HG03196 (cell line): ENCODE data around the gene ARHGAP15.

Experiments used
- ATAC-seq: cut with Tn5 transposase; IDR thresholded peaks from one replicate; pipeline ENCODE4 v1.9.1; 2021; ENCODE audit not compliant: unreplicated experiment

Gene ARHGAP15

DNA sequence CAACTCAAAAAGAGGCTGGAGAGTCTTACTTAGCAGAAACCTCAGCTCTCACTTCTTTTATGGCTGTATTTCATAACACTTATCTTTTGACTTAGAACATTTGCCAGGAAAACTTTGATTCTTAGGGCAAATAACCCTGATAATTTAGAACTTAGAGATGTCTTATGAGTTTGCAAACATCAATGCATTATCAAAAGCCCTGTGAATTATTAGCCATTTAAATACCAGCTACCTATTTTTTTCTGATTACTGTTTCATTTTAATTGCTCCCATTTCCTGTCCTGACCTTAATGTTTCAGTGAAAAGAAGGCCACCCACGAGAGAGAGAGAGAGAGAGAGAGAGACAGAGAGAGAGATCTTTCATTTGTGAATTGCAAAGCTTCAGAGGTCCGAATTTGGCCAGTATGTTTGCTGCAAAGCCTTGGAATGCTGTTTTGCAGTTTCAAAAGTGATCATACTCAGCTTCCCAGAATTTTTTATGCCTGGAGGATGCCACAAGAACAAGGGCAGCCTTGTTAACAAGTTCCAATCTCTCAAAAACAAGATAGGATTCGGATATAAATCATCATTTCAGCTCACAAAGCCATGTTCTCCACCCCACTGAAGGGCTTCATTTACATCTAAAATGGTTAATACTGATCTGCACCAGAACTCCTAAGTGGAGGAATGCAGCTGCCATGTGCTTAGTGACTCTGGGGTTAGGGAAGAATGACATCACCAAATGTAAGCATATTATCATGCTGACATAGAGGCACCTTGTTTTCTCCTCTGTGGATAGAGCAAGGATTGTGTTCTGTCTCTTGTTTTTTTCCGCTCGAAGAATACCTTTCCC lies 478.2 kb downstream of the ARHGAP15 start:
- ATAC-seq = no peak

DNA sequence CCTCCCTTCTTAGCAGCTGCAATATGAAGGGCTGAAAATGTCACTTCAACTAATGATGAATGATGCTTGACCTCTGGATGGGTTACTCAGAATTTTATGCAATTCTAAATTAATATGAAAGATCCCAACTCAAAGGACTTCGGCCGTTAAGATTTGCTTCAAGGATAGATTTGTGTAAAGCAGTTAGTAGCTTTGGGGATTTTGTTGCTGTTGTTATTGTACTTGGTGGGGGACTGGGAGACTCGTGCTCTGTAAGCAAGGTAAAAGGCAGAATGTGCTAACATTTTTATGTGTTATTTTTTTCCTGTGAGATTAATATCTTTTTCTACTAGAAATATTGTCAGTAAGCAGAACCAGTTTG lies 478.8 kb downstream of the ARHGAP15 start:
- ATAC-seq = no peak

DNA sequence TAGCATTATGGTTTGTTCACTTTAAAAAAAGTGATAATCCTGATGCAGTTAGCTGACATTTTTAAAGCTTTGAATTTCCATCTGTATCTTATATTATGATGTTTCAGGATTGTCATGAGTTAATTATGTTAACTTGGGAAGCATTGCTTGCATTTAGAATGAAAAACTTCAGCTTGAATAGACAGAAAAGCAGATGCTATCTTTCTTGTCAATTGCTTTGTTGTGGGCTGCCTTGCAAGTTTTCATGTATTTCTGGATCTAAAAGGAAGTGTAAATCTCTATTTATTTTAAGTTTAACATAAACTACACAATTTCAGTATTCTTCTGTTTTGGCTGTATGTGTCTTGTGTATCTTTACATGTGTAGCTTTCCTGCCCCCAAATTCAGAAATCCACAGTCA lies 479.5 kb downstream of the ARHGAP15 start:
- ATAC-seq = no peak

DNA sequence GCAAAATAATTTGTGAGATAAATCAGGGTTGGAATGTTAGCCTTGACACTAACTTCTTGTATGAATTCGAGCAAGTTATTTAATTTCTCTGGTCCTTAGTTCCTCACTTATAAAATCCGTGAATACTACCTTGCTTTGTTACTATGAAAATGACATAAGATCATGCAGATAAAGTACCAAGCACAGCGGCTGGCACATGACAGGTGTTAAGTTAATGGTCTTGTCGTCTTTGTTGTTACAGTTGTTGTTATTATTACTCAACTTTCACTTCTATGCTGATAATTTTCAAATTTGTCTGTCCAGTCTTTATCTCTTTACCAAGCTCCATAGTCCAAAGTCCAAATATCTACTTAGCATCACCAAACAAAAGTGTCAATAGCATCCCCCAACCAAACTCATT lies 482.1 kb downstream of the ARHGAP15 start:
- ATAC-seq = no peak

DNA sequence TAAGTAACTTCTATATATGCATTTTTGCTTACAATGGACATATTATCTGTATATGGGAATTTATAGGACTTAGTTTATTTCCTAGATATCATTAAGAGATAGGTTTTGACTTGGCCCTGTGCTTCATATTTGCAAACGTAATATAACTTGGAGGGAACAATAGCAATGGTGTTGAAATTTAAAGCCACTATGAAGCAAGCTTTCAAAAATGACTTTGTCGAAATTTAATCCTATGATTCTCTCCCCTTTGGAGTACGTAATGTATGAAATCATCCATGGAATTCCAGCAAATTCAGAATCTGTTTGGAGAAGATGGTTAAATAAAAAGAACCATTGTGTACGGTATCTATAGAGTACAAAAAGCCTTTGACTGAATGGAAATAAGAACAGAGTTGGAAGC lies 486.3 kb downstream of the ARHGAP15 start:
- no peak for ATAC-seq

DNA sequence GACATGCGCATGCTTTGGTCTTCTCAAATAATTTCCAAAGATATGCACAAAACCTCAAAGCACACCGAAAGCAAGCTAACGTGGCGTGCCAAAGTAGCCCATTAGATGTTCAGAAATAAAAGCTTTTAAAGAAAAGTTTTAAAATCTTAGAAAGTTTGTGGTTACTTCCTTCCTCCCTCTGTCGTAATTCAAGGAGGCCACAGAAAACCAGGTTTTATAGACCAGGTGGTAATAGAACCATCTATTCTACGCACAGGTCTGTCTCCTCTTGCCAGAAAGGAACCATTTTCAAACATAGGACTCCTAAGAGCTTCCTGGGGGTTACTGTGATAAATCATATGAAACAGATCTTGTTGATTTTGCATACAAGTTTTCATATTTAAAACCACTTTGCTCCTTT lies 487.2 kb downstream of the ARHGAP15 start:
- ATAC-seq = no peak

DNA sequence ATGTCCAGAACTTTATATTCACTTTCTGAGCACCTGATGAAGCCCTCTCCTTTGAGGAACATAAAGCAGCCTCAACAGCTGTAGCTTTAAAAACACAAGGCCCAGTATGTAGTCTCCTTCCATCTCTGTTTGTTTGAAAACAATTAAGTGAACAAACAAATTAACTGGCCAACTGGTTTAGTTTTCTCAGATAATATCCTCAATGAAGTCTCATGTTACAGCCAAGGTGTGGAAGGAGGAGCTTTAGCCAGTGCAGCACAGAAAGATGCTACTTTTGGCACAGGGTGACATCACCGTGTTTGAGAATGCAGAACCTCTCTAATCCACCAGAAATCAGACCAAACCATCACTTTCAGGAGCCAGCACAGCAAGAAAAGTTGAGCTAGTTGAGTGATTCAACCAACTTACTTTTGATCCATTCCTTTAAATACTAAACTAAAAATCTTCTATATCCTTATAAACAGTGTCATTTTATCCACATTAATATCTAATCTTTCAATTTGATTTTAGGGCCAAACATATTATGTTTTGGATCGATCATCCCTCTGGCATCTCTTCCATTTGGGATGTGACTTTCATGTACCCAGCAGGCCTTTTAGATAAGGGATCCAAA lies 488.7 kb downstream of the ARHGAP15 start:
- no peak for ATAC-seq

DNA sequence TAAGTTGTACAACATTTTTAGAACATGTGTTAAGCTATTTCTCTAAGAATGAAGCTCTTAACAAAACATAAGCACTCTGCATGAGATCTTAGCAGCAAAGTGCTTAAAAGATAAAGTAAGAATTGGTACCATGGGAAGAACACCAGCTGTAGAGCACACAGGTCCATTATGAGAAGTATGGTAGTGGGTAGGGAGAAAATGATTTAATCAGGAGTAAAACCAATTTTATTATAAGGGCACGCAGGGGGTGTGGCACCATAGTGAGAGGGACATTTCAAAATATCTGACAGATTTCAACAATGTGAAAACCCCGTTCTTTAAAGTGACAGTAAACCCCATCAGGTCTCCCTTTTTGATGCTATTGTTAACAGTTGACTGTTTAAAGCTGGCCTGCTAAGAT lies 492.9 kb downstream of the ARHGAP15 start:
- ATAC-seq = no peak

DNA sequence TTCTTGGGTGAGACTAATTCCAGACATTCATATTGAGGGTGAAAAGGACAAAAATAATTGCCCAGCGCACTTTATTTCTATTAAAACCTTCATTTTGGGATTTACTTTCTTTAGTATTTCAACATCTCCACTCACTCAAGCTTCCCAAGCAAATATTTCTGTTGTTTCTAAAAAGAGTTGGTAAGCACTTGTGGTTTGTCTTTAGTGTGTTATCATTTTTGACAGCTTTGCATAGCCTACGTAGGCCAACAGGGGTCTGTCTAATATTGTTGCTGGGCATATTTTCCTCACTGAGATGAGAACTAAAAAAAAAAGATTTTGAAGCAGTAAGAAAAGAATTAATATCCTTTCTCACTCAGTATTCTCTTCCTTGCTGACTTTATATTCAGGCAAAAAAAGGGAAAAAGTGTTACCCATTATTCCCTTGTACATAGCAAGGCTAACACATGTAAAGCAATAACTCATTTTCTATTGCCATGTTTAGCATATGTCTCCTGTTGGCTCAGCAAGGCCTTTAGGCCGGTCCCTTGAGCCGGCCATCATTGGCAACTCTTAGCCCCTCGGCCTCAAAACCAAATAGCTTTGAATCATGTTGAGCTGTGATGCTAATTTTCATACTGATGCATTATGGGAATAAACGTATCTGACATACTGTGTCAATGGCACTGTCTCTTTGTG lies 494.2 kb downstream of the ARHGAP15 start:
- ATAC-seq = no peak

DNA sequence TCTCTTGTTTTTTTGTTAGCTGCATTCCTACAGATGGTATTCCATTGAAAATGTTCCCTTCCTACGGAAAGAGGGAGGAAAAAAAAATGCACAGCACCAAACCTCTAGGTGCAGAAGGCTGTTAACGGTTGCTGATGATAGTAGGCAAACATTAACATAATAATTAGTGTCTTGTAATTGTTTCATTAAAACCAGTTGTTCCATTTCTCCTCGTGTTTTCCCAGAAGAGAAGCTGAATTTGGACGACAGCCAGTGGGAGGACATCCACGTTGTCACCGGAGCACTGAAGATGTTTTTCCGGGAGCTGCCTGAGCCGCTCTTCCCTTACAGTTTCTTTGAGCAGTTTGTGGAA lies 494.7 kb downstream of the ARHGAP15 start:
- no peak for ATAC-seq

DNA sequence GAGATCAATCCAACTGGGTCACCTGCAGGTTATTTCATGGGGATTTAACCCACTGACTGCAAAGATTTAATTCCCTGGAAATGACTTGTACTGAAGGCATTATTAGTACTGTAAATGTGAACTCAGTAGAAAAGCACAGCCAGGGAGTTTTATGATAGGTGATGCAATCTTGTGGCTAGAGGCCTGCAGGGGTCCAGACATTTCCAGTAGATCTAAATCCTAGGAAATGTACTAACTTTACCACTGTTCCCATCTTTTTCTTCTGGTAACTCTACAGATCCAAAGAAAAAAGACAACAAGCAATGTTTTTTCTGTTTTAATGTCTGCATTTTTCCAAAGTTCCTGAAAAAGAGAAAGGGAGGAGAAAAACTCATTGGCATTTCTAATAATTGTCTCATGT lies 500.1 kb downstream of the ARHGAP15 start:
- ATAC-seq = no peak

DNA sequence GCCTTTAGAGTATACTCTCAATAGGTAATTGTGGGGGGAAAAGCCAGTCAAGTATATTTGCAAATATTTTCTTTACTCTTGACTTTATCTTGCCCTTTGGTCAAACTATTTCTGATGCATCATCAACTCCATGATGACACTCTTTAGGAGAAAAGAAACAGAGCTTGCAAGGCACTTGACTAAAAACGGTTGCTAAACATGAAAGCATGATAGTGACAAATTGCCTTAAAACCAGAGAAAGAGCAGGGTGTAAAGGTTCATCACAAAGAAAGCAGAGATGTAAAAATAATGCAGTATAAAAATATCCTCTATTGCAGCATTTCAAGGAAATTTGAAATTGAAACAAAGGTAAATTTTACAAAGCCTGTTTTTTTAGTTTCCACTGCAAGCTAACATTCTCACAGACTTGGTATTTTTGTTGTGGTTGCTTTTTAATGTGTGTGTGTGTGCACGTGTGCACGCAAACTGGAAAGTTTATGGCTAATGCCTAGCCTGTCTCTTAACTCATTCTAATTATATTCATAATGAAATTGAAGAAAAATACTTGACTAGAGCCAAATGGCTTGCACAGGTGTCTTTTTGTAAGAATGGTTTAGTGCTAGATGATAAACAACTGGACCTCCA lies 503.6 kb downstream of the ARHGAP15 start:
- ATAC-seq = no peak

DNA sequence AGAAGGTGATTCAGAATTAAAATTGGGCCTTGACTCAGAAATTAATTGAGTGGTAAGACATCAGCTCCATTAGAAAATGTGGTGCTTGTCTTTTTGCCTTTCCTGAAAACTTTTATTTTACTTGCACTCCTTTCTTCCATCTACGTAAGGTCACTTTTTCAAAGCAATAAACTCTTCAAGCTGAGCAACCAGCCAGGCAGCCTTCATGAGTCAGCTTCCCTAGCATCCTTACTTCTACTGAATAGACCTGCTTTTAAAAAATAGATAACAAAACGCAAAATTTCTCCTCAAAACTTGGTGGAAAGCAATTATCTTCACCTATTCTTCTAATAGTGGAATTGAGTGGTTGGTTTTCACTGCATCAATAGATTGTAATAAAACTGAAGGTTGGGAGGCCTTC lies 504.2 kb downstream of the ARHGAP15 start:
- ATAC-seq = no peak

DNA sequence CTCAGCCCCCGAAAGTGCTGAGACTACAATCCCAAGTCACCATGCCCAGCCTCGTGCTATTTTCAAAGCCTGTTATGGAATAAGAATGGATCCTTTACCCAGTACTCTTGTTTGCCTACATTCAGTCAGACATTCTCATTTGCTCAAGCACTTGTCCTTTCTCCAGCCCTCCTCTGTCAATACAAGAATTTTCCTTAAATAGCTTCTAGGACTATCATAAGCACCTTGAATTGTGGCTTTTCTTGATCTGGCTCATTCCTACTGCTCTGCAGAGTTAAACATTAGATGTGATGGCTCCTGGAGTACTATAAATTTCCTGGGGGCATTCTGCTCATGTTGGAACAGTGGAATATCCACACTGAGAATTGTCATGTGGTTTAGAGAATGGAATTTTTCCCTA lies 506.1 kb downstream of the ARHGAP15 start:
- ATAC-seq = no peak

DNA sequence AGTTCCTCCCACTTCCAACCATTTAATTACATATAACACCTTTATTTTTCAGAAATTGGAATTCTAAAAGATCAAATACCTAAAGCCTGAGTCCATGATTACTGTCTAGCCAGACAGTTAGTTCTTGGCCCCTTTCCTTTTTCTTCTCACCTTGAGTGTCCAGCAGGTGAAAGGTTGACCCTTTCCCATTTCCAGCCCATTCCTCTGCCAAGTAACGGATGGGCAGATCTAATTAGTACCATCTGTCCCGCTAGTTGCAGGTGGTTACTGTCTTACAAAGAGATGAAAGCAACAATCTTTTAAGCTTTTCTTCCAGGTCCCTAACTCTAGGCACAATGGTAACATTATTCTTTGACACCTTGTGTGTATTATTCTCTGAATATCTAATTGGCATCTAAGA lies 506.7 kb downstream of the ARHGAP15 start:
- ATAC-seq = no peak

DNA sequence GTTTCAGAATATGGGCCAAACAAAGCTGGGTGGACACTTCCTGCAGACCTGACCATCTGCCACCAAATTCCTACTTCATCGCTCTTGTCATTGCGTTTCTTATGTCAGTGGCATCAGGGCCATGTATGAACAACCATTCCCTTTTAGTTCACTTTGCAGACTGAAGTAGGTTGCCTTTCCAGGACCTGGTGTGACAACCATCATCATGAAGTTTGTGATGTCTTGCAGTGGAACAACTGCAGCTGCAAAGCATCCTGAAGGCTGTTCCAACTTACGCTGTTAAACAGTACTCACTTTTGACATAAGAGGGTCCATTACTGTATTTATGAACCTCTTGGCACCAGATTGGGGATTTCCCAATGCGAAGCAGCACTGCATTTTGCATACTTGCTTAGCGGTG lies 511.6 kb downstream of the ARHGAP15 start:
- ATAC-seq = no peak

DNA sequence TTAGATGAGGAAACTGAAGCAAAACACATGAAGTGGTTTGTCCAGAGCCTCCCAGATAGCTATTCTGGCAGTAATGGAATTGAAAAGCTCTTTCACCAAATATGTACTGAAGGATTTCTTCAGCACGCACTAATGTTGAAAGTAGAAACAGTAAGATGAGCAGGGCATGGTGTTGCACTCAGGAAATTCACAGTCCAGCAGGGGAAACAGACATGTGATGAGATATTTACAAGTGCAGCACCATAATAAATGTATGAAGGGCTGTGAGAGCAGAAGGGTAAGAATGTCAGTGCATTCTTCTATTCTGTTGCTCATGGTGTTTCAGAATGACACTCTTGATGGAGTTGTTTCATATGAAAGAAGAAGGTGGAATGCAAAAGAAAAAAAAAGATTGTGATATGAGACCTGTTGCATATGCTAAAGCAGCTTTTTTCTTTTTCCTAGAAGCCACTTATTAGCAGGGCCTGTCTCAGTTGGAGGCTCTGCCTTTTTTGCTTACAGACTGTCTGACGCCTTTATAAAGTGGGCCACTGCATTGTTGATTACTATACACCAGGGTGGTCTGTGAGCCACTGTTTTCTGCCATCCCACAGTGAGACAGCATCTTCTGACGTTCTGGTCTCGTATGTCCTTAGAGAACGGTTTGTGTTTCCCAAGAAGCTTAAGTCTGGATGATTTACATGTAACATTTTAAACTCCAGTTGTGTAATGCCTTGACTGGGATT lies 516.9 kb downstream of the ARHGAP15 start:
- ATAC-seq = no peak

DNA sequence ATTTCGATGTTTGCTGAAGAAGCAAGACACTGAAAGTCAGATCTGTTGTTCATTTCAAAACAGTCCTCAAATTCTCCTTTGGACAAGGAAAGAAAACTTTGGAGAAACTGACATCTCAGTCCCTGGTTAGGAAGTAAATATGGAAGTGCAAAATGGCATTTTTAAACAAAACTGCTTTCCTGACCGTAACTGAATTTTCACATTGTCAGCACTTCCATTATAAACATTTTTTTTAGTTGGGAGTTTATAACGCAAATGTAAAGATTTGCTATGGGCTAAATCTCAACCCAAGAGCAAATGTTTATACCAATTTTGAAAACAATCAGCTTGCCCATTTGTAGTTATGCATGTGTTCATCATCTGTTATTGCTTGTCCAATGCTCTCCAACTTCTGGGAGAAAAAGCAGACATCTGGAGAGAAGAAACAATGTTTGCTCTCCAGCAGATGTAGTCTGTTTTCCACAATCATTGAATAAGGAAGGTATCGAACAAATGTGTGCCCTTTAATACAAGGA lies 520.1 kb downstream of the ARHGAP15 start:
- ATAC-seq = no peak

DNA sequence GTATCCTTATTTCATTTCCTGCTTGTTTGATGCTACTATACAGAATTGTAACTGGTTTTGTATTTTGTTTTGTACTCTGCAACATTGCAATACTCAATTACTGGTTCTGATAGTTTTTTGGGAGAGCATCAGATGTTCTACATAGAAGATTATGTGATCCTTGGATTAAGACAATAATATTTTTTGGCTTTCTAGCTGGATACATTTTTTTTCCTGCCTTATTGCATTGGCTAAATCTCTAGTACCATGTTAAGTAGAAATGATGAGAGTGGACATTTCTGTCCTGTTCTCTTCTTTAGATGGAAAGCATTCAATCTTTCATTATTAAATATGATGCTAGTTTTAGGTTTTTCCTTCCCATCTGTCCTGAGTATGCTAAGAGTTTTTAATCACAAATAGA lies 523.5 kb downstream of the ARHGAP15 start:
- ATAC-seq = no peak

DNA sequence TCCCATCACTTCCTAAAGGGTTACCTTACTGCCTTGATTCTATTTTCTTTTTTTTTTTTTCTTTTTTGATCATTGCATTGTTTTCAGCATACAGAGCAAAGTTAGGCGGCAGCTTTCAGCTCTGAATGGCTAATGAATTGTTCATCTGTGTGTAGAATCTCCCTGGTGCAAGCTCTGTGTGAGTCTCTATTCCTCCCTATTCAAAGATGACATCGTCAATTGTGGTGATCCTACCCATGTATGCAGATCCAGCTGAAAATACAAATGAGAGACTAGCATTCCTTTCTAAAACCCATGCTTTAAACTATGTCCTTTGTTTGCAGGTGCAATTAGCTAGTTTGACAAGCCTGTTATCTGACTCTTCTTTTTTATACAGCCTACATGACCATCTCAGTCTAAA lies 539.0 kb downstream of the ARHGAP15 start:
- no peak for ATAC-seq

DNA sequence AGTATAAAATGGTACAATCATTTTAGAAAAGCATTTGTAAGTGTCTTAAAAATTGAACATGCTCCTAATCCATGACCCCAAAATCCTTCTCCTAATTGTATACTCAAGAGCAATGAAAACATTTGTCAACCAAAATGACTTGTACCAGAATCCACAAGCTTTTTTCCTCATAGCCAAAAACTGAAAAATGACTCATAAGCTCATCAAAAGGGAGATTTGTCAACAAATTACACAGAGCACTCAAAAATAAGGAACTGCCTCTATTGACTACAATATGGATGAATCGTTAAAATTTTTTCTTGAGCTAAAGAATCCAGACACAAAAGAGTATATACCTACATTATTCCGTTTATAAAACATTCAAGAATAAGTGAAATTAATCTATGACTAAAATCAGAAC lies 544.8 kb downstream of the ARHGAP15 start:
- no peak for ATAC-seq
